ENCODE results near the gene NUS1.
"Not testable (repeated sequence)": the region's sequence is repeated elsewhere in the genome, so short reads cannot be mapped to it uniquely, and the experiment has no call there.

NUS1 gene

GRCh38 chr6:117674991-117675657 is at the start of gene NUS1:
TSS of gene NUS1 (plus strand) at chr6:117675469. CDS start at chr6:117675671, 202 bp downstream.
- peak; percentile 55 for DNase-seq

GRCh38 chr6:117627533-117627932 is 47.7 kb upstream of the NUS1 start:
- DNase-seq, result no peak

- DNase-seq, result no peak
Observed at GRCh38 chr6:117629119-117629660, 46.1 kb upstream of the NUS1 start.

DNA sequence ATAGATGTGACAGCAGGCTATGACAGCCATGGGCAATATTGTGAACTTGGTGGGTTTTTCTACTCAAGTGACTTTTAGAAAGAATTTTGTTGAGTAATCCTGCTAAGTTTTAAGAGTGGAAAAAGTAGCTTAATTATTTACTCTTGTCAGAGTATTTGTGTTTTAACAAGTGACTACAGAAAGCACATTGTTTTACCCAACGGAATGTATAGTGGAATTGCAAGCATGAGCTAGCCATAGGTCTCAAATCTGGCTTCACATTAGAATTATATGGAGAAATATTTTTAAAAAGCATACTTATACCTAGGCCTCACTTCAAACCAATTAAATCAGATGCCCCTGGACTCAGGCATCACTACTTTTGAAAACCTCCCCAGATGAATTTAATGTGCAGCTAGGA is 37.5 kb upstream of the NUS1 start:
- DNase-seq, result no peak

DNA sequence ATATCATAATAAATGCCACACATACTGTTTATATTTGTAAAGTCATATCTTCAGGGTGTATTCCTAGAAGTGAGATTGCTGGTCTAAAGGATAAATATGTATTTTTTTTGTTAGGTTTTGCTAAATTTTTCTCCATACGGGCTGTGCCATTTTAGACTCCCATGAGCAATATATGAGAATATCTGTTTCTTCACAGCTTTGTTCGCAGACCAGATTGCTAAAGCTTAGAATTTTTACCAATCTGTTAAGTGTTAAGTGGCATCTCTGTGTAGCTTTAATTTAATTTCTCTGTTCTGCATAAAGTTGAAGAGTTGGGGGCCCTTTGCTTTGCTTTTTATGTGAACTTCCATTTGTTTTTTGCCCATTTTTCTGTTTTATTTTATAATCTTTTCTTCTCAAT is 32.3 kb upstream of the NUS1 start:
- no peak for DNase-seq

DNA sequence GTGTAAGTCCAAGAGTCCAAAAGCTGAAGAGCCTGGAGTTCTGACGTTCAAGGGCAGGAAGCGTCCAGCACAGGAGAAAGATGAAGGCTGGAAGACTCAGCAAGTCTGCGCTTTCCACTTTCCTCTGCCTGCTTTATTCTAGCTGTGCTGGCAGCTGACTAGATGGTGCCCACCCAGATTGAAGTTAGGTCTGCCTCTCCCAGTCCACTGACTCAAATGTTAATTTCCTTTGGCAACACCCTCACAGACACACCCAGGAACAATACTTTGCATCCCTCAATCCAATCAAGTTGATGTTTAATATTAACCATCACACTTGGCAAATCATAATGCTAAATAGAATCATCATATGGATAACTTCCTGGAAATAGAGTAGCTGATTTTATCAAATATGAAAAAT is 23.3 kb upstream of the NUS1 start:
- DNase-seq, result not testable (repeated sequence)

DNA sequence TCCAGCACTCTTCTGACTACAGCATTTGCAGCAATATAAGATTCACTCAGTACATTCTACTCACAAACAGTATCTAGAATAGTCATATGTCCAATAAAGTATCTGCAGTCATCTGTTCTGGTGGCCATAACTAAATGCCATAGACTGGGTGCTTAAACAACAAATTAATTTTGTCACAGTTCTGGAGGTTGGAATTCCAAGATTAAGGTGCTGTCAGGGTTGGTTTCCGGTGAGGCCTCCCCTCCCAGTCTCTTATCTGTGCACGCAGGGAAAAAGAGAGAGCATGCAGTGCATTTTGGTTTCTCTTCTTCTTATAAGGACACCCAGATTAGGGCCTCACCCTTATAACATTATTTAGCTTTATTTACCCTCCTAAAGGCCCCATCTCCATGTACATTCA is 21.3 kb upstream of the NUS1 start:
- no peak for DNase-seq

- no peak for DNase-seq
Observed at GRCh38 chr6:117655380-117655779, 19.9 kb upstream of the NUS1 start.

DNA sequence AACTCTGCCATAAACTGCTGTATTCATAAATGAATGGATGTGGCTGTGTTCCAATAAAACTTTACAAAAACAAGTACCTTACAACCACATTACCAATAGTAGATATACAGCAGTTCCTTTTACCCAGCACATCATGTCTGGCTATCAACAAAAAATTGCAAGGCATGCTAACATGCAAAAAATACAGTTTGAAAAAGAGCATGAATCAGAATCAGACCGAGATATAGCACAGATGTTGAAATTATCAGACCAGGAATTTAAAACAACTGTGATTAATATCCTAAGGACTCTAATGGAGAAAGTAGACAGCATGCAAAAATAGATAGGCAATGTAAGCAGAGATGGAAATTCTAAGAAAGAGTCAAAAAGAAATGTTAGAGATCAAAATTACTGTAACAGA is 8.4 kb upstream of the NUS1 start:
- DNase-seq, result no peak

GRCh38 chr6:117668736-117669135 is 6.5 kb upstream of the NUS1 start:
- no peak for DNase-seq

GRCh38 chr6:117674503-117674902 is 766 bp upstream of the NUS1 start:
- DNase-seq, result no peak

- DNase-seq, result not testable (repeated sequence)
Observed at GRCh38 chr6:117675658-117676301, 511 bp downstream of the NUS1 start.

GRCh38 chr6:117676577-117677218 is 1.4 kb downstream of the NUS1 start:
- no peak for DNase-seq

DNA sequence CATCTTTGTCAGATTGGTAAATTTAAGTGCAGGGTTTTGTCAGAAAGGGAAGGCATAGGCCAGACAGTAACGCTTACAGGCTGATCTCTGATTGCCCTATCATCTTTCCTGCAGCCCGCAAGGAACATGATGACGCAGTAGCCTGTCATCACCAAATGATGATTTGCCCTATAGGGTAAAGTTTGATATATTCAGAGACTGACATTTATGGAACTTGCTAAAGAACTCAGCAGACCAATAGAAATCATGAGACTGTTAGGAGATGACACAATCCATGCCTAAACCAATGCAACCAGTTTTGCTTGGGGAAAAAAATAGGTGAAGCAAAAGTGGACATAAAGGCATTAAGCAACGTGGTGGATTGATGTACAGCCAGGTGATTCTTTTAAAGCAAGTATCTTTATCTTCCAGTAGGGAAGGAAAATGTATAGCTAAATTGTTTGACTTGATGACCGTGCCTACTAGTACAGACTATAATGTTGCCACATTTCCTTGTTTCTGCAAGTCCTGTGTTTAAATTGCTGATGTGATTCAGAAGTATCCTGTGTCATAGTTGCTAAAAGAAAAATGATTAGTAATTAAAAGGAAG is 2.4 kb downstream of the NUS1 start:
- DNase-seq, result no peak

DNA sequence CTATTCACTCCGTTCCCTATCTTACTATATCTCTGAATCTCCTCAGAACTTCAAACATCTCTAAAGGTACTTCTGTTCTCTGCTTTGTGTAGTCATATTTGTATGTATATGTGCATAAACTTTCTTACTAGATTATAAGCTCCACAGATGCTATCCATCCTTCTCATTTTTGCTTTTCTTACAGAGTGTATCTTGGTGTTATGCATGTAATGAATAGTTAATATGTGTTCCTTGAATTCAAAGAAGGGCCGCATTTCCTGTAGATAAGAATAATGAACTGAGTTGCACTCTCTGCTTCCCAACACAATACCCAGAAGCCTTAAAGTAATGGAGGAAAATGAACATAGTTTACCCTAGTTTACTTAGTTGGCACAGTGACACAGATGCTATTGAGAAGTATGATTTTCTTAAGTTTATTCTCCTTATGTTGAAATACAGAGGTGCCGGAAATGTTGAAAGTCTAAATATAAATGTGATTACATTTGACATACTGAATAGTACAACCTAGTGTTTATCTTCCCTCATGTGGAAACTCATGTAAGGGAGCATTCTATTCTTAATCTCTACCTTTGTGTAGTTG is 6.0 kb downstream of the NUS1 start:
- DNase-seq, result no peak

GRCh38 chr6:117684749-117685148 is 9.5 kb downstream of the NUS1 start:
- no peak for DNase-seq

DNA sequence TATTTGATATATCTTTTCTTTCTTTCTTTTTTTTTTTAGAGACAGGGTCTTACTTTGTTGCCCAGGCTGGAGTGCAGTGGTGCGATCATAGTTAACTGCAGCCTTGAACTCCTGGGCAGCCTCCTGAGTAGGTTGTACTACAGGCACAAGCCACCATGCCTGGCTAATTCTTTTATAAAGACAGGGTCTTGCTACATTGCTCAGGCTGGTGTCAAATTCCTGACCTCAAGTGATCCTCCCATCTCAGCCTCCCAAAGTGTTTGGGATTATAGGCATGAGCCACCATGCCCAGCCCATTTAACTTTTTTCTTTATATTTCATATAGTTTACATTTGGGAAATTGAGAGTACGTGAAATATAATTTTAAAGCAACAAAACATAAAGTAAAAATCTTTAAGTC is 10.1 kb downstream of the NUS1 start:
- DNase-seq, result no peak

DNA sequence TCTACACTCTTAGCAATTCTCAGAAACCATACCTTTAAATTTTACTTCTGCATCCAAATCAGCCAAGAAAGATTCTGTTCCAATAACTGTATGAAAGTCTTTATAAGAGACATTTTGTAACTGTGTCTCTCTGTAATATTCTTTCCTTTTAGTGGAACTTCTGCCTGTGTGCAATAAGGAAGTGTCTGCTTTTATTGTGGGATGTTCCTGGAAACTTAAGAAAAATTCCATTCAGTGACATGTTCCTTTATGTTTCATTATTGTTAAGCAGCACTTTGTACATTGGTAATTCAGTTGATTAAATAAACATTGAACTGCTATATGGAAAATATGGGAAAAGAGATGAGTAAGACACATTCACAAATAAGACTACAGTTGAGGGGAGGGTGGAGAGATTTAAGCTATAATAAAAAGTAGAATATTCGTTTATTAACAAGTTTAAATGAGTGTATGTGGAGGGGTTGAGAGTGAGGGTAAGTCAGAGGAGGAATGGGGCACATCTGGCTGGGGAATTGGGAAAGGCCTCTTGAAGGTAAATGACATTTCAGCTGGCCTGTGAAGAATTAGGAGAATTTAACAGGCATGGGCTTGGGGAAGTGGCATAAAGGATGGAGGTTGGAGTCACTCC is 11.9 kb downstream of the NUS1 start:
- DNase-seq, result no peak

DNA sequence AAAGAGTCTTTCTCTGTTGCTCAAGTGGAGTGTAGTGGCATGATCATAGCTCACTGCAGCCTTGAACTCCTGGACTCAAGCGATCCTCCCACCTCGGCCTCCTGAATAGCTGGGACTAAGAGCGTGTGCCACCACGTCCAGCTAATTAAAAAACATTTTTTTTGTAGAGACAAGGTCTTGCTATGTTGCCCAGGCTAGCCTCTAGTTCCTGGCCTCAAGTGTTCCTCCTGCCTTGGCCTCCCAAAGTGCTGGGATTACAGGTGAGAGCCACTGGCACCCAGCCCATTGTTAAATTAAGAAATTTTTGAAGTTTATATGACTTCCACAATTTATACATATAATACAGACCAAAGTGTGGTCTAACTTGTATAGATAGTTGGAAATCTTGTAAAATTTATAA is 14.3 kb downstream of the NUS1 start:
- DNase-seq, result not testable (repeated sequence)

- no peak for DNase-seq
Observed at GRCh38 chr6:117706504-117706903, 31.2 kb downstream of the NUS1 start.

GRCh38 chr6:117706936-117707509 is 31.8 kb downstream of the NUS1 start:
- not testable (repeated sequence) for DNase-seq

DNA sequence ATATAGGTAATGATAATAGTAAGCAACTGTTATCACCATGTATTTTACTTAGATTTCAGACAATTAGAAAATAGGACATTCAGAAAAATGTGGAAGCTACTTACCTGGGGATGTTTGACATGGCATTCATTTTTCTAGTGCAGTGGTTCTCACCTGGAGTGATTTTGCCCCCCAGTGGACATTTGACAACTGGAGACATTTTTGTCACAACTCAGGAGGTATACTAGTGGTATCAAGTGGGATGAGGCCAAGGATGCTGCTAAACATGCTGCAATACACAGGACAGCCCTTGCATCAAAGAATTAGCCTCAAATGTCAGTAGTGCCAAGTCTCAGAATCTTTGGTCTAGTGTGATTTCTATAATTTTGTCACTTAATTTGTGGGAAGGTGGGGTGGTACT is 36.1 kb downstream of the NUS1 start:
- DNase-seq, result no peak

Measured in NCI-H1417 treated with DMSO at 0.1 percent for 48 hours (cell line).